Activated CD4-positive, alpha-beta T cell treated with anti-CD3 and anti-CD28 coated beads, Interleukin-2, Interleukin-4, amounts not matched to agents 100 ng/mL and 50 ng/mL, durations not matched to agents 16 hours and 8 hours (primary cell): ENCODE data around the gene COL18A1.
"Not testable (repeated sequence)": the region's sequence is repeated elsewhere in the genome, so short reads cannot be mapped to it uniquely, and the experiment has no call there.

Source experiments
- DNase-seq: peaks from one replicate; pipeline ENCODE4 v3.0.0-alpha.2; 2020; ENCODE audit warnings: low spot score

COL18A1 gene

DNA sequence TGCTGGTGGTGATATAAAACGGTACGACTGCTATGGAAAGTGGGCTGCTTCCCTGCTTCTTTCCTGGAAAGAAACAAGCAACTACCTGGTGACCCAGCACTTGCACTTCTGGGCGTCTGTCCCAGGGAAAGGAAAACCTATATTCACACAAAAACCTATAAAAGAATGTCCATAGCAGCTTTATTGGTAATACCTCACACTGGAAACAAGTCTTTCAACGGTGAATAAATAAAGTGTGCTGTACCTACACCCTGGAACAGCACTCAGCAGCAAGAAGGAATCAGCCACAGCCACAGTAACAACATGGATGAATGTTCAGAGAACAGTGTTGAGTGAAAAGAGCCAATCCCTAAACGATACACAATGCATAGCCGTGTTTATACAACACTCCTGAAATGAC, 117.4 kb downstream of the COL18A1 start:
- no peak for DNase-seq

DNA sequence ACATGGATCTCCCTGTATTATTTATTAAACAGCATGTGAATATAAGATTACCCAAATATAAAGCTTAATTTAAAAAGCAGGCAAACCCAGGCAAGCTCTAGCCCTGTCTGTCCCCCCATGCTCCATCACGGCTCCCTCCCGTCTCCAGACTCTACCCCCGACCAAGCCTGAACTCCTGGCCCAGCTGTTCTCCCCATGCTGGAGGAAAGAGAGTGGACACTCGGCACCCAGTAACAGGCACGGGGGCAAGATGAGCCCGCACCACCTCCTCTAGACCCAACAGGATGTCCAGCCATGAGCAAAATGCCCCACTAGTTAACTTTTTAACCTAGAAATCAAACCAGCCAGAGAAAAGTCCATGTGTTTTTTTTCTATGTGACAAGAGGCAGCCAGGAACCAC, 118.0 kb downstream of the COL18A1 start:
- DNase-seq = no peak

DNA sequence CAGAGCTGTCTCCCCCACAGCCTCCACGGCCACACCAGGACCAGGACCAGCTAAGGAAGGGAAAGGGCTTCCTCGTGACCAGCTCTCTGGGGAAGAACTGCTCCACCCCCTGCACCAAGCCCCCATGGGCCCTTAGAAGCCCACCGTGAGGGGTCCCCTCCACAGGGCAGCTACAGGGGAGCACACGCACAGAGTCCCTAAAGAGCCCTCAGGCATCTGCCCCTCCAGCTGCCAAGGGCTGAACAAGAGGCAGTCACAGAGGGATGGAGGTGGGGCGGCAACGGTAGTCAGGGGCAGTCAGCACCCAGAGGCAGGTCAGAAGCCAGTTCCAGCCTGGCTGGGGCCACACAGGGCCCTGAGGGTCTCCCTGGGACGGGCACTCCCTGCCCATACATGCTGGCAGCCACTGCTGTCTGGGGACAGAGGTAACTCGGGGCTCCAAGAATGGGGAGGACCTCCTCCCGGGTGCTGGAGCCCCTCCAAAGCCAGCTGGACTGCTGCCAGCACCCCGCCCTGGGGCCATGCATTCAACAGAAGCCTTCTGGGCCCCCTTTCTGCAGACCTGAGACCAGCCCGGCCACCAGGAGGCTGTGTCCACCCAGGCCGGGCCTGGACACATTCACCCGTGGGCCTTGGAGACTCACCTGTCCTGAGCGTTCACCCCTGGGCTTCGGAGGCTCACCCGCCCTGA, 118.6 kb downstream of the COL18A1 start:
- no peak for DNase-seq

DNA sequence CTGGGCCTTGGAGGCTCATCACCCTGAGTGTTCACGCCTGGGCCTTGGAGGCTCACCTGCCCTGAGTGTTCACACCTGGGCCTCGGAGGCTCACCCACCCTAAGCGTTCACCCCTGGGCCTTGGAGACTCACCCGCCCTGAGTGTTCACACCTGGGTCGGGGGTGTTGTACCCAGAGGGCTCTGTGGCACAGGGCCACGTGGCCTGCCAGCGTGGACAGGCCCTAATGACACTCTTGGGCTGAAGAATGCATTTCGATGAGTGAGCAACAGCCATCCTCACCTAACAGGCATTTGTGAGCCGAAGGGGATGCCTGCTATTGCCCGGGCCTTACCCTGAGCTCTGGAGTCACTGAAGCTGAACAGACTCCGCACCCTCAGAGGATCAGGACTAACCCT, 119.8 kb downstream of the COL18A1 start:
- DNase-seq = no peak

DNA sequence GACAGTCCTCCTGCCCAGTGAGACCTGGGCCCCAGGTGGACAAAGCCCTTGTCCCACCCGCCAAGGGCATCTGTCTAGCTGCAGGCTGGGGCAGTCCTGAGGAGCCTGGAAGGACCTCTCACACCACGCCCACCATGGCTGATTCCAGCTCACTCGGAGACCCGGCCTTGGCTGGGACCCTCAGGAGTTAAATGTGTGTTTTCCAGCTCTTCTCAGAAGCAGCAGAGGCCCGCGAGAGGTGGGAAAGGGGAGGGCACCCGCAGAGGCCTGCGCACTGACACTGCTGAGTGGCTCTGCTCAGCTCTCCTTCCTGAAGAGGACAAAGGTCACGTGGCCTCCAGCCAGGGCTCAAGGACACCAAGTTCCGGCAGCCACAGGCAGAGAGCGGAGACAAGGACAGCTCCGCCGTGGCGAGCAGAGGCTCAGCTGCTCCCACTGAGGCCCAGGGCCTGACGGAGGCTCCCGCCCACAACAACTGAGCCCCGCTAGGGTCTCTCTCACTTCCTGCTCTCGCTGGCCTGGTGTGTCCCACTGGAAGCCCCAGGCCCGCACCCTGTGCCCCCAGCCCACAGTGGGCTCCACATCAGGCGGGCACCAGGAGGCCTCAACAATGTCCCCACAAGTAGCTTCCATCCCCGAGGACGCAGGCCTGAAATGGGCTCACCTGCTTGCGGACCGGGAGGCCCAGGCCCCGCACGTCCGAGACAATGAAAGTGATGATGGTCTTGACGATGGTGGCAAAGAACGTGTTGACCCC, 120.4 kb downstream of the COL18A1 start:
- no peak for DNase-seq

DNA sequence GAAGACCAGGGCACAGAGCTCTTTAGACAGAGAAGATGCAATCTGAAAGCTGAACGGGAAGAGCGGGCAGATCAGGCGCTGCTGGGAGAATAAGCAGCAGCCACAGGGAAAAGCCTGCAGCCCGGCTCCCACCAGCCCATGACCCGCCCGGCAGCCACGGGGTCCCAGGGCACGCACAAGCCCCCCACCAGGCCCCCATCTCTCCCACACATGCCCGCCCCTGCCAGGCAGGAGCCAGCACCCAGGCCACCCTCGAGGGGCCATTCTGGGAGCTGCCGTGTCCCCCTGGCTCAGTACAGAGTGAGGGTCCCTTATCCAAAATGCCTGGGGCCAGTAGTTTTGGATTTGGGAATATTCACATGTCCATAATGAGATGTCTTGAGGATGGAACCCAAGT, 120.9 kb downstream of the COL18A1 start:
- no peak for DNase-seq

DNA sequence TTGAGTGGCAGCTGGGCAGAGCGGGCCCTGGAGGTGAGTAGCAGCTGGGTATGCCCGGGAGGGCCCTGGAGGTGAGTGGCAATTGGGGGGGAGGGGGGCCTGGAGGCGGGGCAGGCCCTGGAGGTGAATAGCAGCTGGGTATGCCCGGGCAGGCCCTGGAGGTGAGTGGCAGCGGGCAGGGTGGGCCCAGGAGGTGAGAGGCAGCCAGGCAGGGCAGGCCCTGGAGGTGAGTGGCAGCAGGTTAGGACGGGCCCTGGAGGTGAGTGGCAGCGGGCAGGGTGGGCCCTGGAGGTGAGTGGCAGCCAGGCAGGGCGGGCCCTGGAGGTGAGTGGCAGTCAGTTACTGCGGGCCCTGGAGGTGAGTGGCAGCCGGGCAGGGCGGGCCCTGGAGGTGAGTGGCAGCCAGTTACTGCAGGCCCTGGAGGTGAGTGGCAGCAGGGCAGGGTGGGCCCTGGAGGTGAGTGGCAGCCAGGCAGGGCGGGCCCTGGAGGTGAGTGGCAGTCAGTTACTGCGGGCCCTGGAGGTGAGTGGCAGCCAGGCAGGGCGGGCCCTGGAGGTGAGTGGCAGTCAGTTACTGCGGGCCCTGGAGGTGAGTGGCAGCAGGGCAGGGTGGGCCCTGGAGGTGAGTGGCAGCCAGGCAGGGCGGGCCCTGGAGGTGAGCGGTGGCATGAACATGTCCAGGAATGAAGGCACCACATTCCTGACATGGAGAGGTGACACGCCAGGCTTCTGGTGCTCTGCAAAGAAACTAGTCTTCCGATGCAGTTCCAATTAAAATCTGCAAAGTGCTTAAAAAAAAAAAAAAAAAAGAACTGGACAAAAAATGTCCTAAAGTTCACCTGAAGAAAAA, 122.4 kb downstream of the COL18A1 start:
- not testable (repeated sequence) for DNase-seq

DNA sequence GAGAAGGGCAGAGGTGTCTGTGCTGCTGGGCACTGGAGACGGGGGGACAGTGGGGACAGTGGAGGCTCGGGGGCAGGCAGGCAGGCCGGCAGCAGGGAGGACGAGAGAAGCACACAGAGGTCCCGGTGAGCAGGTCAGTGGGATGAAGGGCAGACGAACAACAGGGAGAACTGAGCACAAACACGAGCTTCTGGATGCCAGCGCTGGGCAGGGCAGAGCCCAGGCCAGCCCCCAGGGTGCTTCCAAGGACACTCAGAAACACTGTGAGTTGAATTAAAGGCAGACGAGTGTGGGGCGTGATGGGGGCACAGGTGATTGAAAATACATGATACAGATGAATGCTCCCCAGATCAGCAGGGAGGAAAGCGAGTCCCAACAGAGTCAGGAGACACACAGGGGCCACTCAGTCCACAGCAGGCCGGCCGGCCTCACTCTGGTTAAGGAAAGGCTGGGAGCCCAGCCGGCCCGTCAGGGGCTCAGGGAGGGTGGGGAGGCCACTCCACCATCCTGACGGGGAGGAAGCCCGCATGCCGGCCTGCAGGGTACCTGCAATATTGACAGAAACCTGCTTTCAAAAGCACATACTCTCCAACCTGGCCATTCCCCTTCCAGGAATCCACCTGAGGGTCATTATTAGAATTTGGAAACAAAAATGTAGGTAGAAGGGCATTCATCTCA, 123.2 kb downstream of the COL18A1 start:
- no peak for DNase-seq

DNA sequence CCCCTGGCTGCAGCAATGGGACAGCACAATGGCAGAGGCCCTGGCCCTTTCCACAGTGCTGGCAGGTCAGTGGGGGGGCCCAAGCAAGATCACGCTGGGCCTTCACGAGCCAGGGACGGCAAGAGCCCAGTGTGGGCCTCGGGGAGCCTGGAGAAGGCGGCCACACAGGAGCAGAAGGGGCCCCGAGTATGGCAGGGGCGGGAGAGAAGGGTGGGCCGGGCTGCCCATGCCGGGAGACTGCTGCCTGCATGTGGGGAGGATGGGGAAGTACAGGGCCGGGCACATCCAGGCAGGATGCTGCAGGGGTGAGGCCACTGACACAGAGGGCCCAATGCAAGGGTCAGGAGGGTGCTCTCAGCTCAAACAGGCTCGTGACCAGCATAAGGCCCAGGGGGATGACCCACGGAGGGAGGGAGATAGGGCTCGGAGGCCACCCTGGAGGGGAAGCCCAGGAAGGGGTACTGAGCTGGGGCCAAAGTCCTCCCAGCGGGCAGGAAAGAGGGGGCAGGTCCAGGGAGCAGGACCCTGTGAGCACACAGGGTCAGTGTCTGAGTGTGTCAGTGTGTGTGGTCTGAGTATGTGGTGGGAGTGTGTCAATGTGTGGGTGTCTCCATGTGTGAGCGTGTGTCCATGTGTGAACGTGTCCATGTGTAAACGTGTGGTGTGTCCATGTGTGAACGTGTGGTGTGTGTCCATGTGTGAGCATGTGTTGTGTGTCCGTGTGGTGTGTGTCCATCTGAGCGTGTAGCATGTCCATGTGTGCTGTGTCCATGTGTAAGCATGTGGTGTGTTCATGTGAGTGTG, 124.2 kb downstream of the COL18A1 start:
- no peak for DNase-seq

DNA sequence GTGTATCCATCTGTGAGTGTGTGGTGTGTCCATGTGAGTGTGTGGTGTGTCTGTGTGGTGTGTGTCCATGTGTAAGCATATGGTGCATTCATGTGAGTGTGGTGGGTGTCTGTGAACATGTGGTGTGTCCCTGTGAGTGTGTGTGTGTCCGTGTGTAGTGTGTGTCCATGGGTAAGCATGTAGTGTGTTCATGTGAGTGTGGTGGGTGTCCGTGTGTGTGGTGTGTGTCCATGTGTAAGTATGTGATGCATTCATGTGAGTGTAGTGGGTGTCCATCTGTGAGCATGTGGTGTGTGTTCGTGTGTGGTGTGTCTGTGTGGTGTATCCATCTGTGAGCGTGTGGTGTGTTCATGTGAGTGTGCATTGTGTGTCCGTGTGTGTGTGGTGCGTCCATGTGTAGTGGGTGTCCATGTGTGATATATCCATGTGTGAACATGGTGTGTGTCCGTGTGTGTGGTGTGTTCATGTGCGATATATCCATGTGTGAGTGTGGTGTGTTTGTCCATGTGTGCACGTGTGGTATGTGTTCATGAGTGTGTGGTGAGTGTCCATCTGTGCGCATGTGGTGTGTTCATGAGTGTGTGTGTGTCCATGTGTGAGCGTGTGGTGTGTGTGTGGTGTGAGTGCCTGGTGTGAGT, 124.9 kb downstream of the COL18A1 start:
- DNase-seq = no peak

DNA sequence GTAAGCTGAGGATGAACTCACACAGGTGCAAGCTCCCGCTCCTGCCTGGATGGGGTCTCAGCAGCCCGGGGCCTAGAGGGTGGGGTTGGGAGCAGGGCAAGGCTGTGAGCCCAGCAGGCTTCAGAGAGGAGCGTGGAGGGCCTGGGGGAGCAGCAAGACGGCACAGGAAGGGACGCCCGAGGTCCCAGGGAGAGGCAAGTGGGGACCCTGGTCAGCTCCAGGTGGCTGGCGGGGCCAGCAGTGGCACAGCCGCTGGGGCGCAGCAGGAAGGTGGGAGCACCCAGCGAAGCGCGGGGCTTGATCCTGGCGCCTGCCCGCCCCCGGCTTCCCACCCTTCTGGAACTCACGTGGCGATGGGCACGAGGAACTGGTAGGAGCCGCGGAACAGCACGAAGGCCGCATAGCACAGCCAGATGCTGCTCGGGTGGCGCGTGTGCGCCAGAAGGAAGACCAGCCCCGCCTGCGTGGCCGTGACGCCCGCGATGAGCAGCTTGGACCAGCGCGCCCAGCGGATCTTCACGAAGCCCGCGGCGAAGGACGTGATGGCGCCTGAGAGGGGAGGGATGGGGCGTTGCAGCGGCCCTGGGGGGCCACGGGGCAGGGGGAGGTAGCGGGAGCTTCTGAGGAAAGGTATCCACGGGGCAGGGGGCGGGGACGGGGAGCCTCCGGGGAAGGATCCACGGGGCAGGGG, 125.6 kb downstream of the COL18A1 start:
- no peak for DNase-seq

DNA sequence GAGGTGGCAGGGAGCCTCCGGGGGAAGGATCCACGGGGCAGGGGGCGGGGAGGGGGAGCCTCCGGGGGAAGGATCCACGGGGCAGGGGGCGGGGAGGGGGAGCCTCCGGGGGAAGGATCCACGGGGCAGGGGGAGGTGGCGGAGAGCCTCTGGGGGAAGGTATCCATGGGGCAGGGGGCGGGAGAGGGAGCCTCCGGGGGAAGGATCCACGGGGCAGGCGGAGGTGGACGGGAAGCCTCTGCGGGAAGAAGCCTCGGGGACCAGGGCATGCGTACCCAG, 126.1 kb downstream of the COL18A1 start:
- not testable (repeated sequence) for DNase-seq

DNA sequence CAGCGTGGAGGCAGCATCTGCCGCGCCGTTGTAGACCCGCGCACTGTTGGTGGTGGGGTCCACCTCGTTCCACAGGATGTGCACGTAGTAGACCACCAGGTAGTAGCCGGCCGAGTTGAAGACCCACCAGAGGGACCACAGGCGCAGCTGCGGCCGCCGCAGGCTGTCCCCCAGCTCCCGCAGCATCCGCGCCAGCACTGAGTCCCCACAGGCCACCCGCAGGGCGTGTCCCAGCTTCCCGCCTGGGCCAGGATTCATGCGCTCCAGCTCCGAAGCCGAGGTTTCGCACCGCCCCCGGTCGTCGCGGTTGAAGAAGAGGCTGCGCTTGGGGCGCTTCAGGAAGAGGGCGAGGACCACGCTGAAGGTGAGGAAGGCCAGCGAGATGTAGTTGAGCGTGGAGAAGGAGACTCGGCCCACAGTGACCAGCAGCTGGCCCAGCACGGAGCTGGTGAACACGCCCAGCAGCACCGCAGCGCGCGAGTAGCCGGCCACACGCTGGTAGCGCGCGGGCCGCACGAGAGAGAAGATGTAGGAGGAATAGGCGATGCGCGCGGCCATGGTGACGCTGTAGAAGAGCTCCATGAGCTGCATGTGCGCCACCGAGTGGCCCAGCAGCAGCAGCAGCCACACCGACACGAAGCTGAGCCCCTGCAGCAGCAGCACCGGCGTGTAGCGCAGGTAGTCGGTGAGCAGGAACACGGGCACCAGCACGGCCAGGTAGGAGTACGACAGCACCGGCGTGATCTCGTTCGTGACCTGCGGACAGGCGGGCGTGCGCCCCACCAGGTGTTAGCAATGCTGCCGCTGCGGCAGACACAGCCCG, 126.6 kb downstream of the COL18A1 start:
- no peak for DNase-seq

DNA sequence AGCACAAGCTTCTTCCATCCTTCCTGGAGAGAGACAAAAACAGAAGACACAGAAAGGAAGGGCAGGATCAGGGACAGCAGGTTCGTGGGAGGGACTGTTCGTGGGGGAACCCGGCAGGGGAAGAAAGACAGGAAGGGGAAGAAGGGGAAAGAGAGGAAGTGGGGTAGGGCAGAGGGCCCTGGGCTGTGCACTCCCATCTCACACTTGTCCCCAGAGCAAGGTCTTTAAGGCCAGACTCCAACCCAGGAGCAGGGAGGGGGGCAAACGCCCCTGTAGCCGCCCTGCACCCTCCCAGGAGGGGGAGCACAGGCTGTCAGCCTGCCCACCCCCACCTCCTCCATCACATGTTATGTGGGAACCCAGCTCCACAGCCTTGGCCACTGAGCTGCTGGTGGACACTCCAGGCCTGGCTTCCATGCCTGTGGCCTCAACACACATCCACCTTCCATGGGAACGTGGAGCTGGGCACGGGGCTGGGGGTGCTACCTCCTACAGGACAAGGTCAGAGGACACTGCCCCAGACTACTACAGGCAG, 127.9 kb downstream of the COL18A1 start:
- DNase-seq = no peak

DNA sequence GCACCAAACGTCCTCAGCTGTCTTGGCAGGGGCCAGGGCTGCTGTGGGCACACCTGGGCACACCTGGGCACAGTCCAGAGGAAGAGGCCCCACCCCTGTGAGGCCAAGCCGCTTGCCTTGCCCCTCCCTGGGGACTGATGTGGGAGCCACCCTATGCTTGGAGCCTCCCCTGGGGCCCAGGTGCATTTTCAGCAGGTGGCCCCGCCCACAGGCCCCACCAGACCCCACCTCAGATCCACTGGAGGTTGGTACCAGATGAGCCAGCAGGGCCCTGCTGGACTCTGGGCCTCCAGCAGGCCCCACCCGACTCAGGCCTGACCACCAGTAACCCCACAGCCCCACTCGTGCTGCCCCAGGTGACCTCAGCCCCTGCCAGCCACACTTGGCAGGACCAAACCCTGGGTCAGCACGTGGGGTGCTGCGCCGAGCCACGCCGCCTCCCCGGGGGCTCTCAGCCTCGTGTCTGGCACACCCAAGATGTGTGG, 128.4 kb downstream of the COL18A1 start:
- DNase-seq = no peak

DNA sequence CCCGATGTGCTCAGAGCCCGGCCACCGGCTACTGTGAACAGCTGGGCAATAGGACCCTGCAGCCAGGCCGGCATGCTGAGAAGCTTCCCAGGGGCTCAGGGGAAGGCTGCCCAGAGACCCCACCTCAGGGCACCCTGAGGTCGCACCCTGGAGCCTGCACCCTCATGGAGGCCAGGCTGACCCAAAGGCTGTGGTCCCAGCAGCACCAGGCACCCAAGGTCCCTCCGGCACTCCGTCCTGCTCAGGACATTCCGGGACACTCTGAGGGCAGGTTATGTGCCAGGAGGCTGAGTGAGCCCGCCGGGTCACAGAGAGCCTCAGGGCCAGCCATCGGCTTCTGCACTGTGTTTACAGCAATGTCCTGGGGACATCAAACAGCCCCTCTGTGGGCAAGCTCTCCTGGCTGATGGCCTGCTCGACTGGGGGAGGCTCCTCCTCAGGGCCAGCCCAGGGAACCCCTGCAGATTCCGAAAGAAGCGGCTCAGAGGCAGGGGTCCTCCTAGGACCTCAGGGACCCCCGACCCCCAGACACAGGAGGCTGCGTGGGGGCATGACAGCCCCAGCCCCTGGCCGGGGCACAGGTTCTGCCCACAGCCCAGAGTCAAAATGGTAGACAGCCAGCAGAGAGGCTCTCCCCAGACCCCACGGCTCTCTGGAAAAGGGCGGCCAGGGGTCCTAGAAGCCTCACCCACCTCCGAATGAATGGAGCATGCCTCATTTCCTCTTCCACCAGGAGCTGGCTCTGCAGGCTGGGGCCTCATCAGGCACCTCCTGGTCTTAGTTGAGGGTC, 129.1 kb downstream of the COL18A1 start:
- DNase-seq = no peak

DNA sequence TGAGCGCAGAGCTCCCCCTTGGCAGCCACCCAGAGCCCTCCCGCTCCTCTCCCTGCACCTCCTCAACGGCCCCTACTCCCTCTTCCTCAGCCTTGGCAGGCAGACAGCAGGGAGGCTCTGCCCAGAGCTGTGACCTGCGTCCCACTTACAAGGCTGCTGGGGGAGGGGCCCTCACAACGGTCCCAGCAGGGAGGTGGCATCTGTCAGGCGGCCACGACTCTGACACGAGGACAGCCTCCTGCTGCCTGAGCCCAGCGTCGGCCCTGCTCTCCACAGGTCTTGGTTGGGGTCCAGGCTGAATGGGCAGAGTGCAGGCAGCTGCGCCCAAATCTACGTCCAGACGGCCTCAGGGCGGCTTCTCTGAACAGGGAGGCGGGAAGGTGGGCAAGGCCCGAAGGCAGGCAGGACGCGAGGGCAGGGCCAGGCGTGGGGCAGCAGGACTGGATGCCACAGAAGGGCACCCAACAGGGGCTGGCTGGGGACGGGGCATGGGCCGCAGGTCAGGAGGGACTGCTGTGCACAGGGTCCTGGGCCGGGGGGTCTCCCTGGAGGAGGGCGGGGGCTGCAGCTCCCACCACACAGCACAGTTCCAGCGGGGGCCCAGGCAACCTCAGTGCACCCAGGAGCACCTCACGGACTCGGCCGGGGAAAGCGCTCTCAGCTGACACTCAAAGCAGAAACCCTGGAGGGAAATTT, 129.8 kb downstream of the COL18A1 start:
- DNase-seq = no peak
